IMR-90 (cell line): Measurements from ENCODE around the gene CDH23. TPM values are rescaled to one million over a fixed set of nuclear protein-coding genes. Genes with fewer than 3 reads are reported as not detected.

Source experiments
- ATAC-seq: fragments of 200-7000 bp; cut with Tn5 transposase; 2 replicates; pipeline ENCODE4 v1.9.1; 2020; ENCODE audit warnings: low read depth, mild to moderate bottlenecking, moderate library complexity
- BruUV-seq: library from RNA; stranded (reverse); fragments of 400-500 nt; replicated peaks from 2 replicates; lab custom pipeline; 2021; lab: Mats Ljungman, UMichigan
- CTCF ChIA-PET: fragments of 300-600 bp; formaldehyde crosslinking; extraction: SDS; loops from one replicate; lab custom pipeline; 2021; ENCODE audit warnings: antibody characterized with exemption; lab: Yijun Ruan, JAX
- POLR2A ChIA-PET: fragments of 300-600 bp; sonication (Branson Sonifier 250); formaldehyde crosslinking; loops from one replicate; lab custom pipeline; 2022; ENCODE audit warnings: antibody characterized with exemption; ENCODE audit not compliant: unreplicated experiment; lab: Charles Lee
- DNase-seq: peaks from one replicate; pipeline ENCODE4 v3.0.0; 2013
- H2AFZ ChIP-seq: replicated peaks from 2 replicates; pipeline ENCODE3; 2013; ENCODE audit warnings: low read length, mild to moderate bottlenecking; ENCODE audit not compliant: poor library complexity
- H2AK5ac ChIP-seq: 2 replicates; pipeline ENCODE4 v1.6.1; 2013; ENCODE audit warnings: low read depth, low read length, inconsistent platforms
- H2AK9ac ChIP-seq: replicated peaks from 2 replicates; pipeline ENCODE3; 2013; ENCODE audit warnings: mild to moderate bottlenecking, low read depth, low read length, moderate library complexity; ENCODE audit not compliant: poor library complexity
- H2BK120ac ChIP-seq: 2 replicates; pipeline ENCODE4 v1.6.1; 2013; ENCODE audit warnings: low read depth, low read length, inconsistent platforms
- H2BK15ac ChIP-seq: 3 replicates; pipeline ENCODE4 v1.6.1; 2013; ENCODE audit warnings: low read depth, low read length, inconsistent platforms
- H2BK20ac ChIP-seq: 2 replicates; pipeline ENCODE4 v1.6.1; 2013; ENCODE audit warnings: low read depth, mild to moderate bottlenecking, inconsistent platforms, low read length, moderate library complexity
- H2BK5ac ChIP-seq: 2 replicates; pipeline ENCODE4 v1.6.1; 2013; ENCODE audit warnings: mild to moderate bottlenecking, low read depth, low read length, inconsistent platforms; ENCODE audit not compliant: poor library complexity, severe bottlenecking
- H3K14ac ChIP-seq: replicated peaks from 2 replicates; pipeline ENCODE4 v1.6.1; 2013; ENCODE audit warnings: low read depth, low read length, inconsistent platforms
- H3K18ac ChIP-seq: 2 replicates; pipeline ENCODE4 v1.6.1; 2013; ENCODE audit warnings: low read depth, low read length, control low read depth
- H3K23ac ChIP-seq: 2 replicates; pipeline ENCODE4 v1.6.1; 2013; ENCODE audit warnings: low read depth, low read length, inconsistent platforms
- H3K27ac ChIP-seq: 2 replicates; pipeline ENCODE4 v1.5.1; 2013; ENCODE audit warnings: mild to moderate bottlenecking, control low read depth, low read length; ENCODE audit not compliant: insufficient read depth
- H3K27me3 ChIP-seq: 2 replicates; pipeline ENCODE4 v1.6.1; 2013; ENCODE audit warnings: low read length; ENCODE audit not compliant: control insufficient read depth, insufficient read depth
- H3K36me3 ChIP-seq: 2 replicates; pipeline ENCODE4 v1.6.1; 2013; ENCODE audit warnings: low read length, mixed read lengths; ENCODE audit not compliant: control insufficient read depth, insufficient read depth
- H3K4ac ChIP-seq: 2 replicates; pipeline ENCODE4 v1.6.1; 2013; ENCODE audit warnings: low read depth, low read length, inconsistent platforms
- H3K4me1 ChIP-seq: 2 replicates; pipeline ENCODE4 v1.6.1; 2013; ENCODE audit warnings: low read length, mixed read lengths; ENCODE audit not compliant: control insufficient read depth, insufficient read depth
- H3K4me2 ChIP-seq: 2 replicates; pipeline ENCODE4 v1.6.1; 2013; ENCODE audit warnings: low read depth, mild to moderate bottlenecking, control low read depth, low read length, moderate library complexity
- H3K4me3 ChIP-seq: 2 replicates; pipeline ENCODE4 v1.5.1; 2013; ENCODE audit warnings: low read depth, mild to moderate bottlenecking, control low read depth, low read length, moderate library complexity; ENCODE audit not compliant: insufficient read depth
- H3K56ac ChIP-seq: 2 replicates; pipeline ENCODE4 v1.6.1; 2013; ENCODE audit warnings: low read length, inconsistent platforms; ENCODE audit not compliant: insufficient read depth; ENCODE audit errors: extremely low read depth
- H3K79me1 ChIP-seq, 2 experiments: 2 replicates each; pipeline ENCODE4 v1.6.1; 2013; ENCODE audit warnings: low read length in 2 of 2, inconsistent platforms in 1 of 2, low read depth in 1 of 2
- H3K9ac ChIP-seq: 2 replicates; pipeline ENCODE4 v1.6.1; 2013; ENCODE audit warnings: low read depth, low read length, control low read depth
- H3K9me1 ChIP-seq: 2 replicates; pipeline ENCODE4 v1.6.1; 2013; ENCODE audit warnings: low read length, inconsistent platforms; ENCODE audit not compliant: insufficient read depth
- H3K9me3 ChIP-seq: 2 replicates; pipeline ENCODE4 v1.6.1; 2013; ENCODE audit warnings: low read length; ENCODE audit not compliant: control insufficient read depth, insufficient read depth
- H4K20me1 ChIP-seq: 2 replicates; pipeline ENCODE4 v1.6.1; 2013; ENCODE audit warnings: low read length, inconsistent platforms; ENCODE audit not compliant: insufficient read depth
- H4K5ac ChIP-seq: 2 replicates; pipeline ENCODE4 v1.6.1; 2013; ENCODE audit warnings: mild to moderate bottlenecking, low read depth, low read length, control low read depth
- H4K8ac ChIP-seq, 2 experiments: 2 replicates each; pipeline ENCODE4 v1.6.1; 2013; ENCODE audit warnings: low read depth in 2 of 2, low read length in 2 of 2, control low read depth in 1 of 2, inconsistent platforms in 1 of 2
- H4K91ac ChIP-seq: 2 replicates; pipeline ENCODE4 v1.6.1; 2013; ENCODE audit warnings: low read depth, low read length, inconsistent platforms; ENCODE audit not compliant: insufficient read depth
- BHLHE40 ChIP-seq: fragments of 150-350 bp; IDR thresholded peaks from 2 replicates; pipeline ENCODE4 v1.6.1; 2016; ENCODE audit warnings: mild to moderate bottlenecking, low read depth, low read length
- CEBPB ChIP-seq: IDR thresholded peaks from 2 replicates; pipeline ENCODE4 v1.6.1; 2012; ENCODE audit warnings: low read depth, low read length, improper control_type of control experiment
- ELK1 ChIP-seq: fragments of 150-350 bp; IDR thresholded peaks from 2 replicates; pipeline ENCODE4 v1.6.1; 2016; ENCODE audit warnings: low read depth, mild to moderate bottlenecking, low read length, moderate library complexity, borderline replicate concordance
- MAFK ChIP-seq: IDR thresholded peaks from 2 replicates; pipeline ENCODE4 v1.6.1; 2012; ENCODE audit warnings: low read depth, low read length, improper control_type of control experiment
- NFE2L2 ChIP-seq: fragments of 150-350 bp; IDR thresholded peaks from 2 replicates; pipeline ENCODE4 v1.6.1; 2016; ENCODE audit warnings: low read depth, mild to moderate bottlenecking, low read length
- POLR2A ChIP-seq: IDR thresholded peaks from 2 replicates; pipeline ENCODE4 v1.6.1; 2012; ENCODE audit warnings: mild to moderate bottlenecking, low read depth, low read length
- RAD21 ChIP-seq: IDR thresholded peaks from 2 replicates; pipeline ENCODE4 v1.6.1; 2012; ENCODE audit warnings: low read length, improper control_type of control experiment
- RCOR1 ChIP-seq: IDR thresholded peaks from 2 replicates; pipeline ENCODE4 v1.6.1; 2012; ENCODE audit warnings: mild to moderate bottlenecking, low read length, improper control_type of control experiment; ENCODE audit not compliant: insufficient replicate concordance
- RFX5 ChIP-seq: IDR thresholded peaks from 2 replicates; pipeline ENCODE4 v1.8.0; 2012; ENCODE audit warnings: low read depth, mild to moderate bottlenecking, low read length, moderate library complexity
- USF2 ChIP-seq: fragments of 150-350 bp; IDR thresholded peaks from 2 replicates; pipeline ENCODE4 v1.6.1; 2017; ENCODE audit warnings: mild to moderate bottlenecking, antibody characterized with exemption, low read length, low read depth
- WGBS, 2 experiments: methylation state at CpG; one replicate each; pipeline versions ENCODE4 v1.1.5 to v1.1.7; 2013; ENCODE audit warnings: missing lambda C conversion rate in 2 of 2; ENCODE audit not compliant: insufficient read length in 1 of 2; ENCODE audit errors: extremely low coverage in 2 of 2; 5-methylcytosine and 5-hydroxymethylcytosine counted together
- dilution Hi-C: fragments of 300-500 bp; cut with HindIII; formaldehyde crosslinking; loops from one replicate; pipeline ENCODE4 v1.14.3; 2018; ENCODE audit warnings: low sequenced_read_pairs; ENCODE audit not compliant: unreplicated experiment
- in situ Hi-C: fragments of 300-500 bp; cut with MboI; formaldehyde crosslinking; loops from 3 replicates; pipeline ENCODE4 v1.14.3; 2019; ENCODE audit warnings: low sequenced_read_pairs, inconsistent platforms, mixed read lengths
- intact Hi-C: fragments of 100-400 bp; cut with micrococcal nuclease; formaldehyde crosslinking; loops from 2 replicates; pipeline ENCODE4 v1.10.0; 2022
- polyA plus RNA-seq, 3 experiments: library from polyadenylated mRNA; depleted of rRNA; stranded (reverse); fragments of >200 nt; gene quantifications; 2 replicates each; pipeline ENCODE4 v1.2.3, GENCODE V29; 2012; ENCODE audit warnings: low replicate concordance in 1 of 3
- total RNA-seq: library from RNA; depleted of rRNA; stranded (reverse); fragments of >200 nt; gene quantifications from 2 replicates; pipeline ENCODE4 v1.2.3, GENCODE V29; 2012
- TF ChIP-seq, protein P1 (sequence below): conservative IDR thresholded peaks from 2 replicates; pipeline ENCODE4 v1.5.1; 2012; ENCODE audit warnings: mild to moderate bottlenecking, low read depth, low read length, improper control_type of control experiment

Gene CDH23
- total and polyA plus RNA-seq, 2 of the 4 experiments (the other 2 are of a cell fraction): under 0.01 to 0.03 TPM

DNA sequence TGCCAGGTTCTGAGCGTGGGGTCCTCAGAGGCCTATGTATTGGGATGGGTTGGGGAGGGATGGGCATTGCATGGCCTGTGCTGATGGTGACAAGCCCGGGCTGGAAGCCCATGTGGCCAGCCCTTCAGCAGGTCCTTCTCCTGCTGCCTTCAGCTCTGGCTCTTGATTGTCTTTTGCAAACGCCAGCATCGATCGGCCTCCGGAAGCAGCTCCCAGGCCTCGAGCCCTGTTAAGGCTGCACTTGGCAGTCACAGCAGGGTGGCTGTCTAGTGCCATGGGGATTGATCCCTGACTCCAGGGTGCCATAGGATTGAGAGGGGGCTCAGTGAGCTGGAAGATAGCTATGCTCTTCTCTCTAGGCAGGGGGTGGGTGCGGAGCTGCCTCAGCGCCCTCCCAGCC is 51.4 kb downstream of the CDH23 start:
- Histone ChIP-seq H3K27ac (no peak overlapping the region), H3K36me3 (no peaks in the 10 kb centered on the region), H3K56ac (no peak overlapping the region), H3K9ac (no peak overlapping the region), H4K5ac (no peak overlapping the region), H2BK20ac (no peak overlapping the region), H4K20me1 (no peaks in the 10 kb centered on the region; the same call in 1 of the 2 replicates), H3K79me1 (no peaks in the 10 kb centered on the region), H2AFZ (no peak overlapping the region), H3K4me3 (no peak overlapping the region), H3K27me3 (peaks cover 30% of the 10 kb centered on the region), H2BK5ac (no peak overlapping the region), H3K14ac (no peak overlapping the region), H2AK9ac (no peak overlapping the region), H2AK5ac (no peak overlapping the region), H2BK15ac (no peak overlapping the region), H3K18ac (no peak overlapping the region), H3K4ac (no peak overlapping the region), H3K4me1 (no peaks in the 10 kb centered on the region), H3K4me2 (no peak overlapping the region), H3K9me1 (no peaks in the 10 kb centered on the region), H3K23ac (no peak overlapping the region), H4K8ac (no peak overlapping the region), H2BK120ac (no peak overlapping the region), H4K91ac (no peak overlapping the region), H3K9me3 (no peaks in the 10 kb centered on the region)
- intact Hi-C loops: no loop called here
- BruUV-seq: no TSS peak
- dilution Hi-C loops: no loop called here
- DNase-seq (no peak), ATAC-seq (no peak)
- in situ Hi-C loops: no loop called here
- TF ChIP-seq MAFK: no peak
- no peak for TF ChIP-seq BHLHE40
- TF ChIP-seq ELK1: no peak
- TF ChIP-seq NFE2L2: no peak
- TF ChIP-seq RCOR1: no peak
- TF ChIP-seq RAD21: no peak
- TF ChIP-seq POLR2A: no peak
- TF ChIP-seq RFX5: no peak
- TF ChIP-seq CEBPB: no peak
- TF ChIP-seq USF2: no peak
- TF ChIP-seq, protein P1, sequence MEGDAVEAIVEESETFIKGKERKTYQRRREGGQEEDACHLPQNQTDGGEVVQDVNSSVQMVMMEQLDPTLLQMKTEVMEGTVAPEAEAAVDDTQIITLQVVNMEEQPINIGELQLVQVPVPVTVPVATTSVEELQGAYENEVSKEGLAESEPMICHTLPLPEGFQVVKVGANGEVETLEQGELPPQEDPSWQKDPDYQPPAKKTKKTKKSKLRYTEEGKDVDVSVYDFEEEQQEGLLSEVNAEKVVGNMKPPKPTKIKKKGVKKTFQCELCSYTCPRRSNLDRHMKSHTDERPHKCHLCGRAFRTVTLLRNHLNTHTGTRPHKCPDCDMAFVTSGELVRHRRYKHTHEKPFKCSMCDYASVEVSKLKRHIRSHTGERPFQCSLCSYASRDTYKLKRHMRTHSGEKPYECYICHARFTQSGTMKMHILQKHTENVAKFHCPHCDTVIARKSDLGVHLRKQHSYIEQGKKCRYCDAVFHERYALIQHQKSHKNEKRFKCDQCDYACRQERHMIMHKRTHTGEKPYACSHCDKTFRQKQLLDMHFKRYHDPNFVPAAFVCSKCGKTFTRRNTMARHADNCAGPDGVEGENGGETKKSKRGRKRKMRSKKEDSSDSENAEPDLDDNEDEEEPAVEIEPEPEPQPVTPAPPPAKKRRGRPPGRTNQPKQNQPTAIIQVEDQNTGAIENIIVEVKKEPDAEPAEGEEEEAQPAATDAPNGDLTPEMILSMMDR: no peak
- 92% methylated on average over 4 of the region's 9 CpGs; no CpG with 5 or more reads in 1 of the 2 experiments for WGBS, 2 experiments
- POLR2A ChIA-PET: no interaction called here
- CTCF ChIA-PET: no interaction called here
